ENCODE results near the gene STYXL2.

- TF ChIP-seq TOX (CRISPR knock-in tag; IDR thresholded peaks at IDR 0.05; ENCODE audit: borderline replicate concordance): no peak
- TF ChIP-seq TCF4 (CRISPR knock-in tag; IDR thresholded peaks at IDR 0.05; ENCODE audit: borderline replicate concordance): no peak
- TF ChIP-seq PATZ1 (CRISPR knock-in tag; IDR thresholded peaks at IDR 0.05; ENCODE audit: borderline replicate concordance): no peak
- no peak for TF ChIP-seq CSRNP3 (CRISPR knock-in tag; IDR thresholded peaks at IDR 0.05)
- TF ChIP-seq, protein P1, sequence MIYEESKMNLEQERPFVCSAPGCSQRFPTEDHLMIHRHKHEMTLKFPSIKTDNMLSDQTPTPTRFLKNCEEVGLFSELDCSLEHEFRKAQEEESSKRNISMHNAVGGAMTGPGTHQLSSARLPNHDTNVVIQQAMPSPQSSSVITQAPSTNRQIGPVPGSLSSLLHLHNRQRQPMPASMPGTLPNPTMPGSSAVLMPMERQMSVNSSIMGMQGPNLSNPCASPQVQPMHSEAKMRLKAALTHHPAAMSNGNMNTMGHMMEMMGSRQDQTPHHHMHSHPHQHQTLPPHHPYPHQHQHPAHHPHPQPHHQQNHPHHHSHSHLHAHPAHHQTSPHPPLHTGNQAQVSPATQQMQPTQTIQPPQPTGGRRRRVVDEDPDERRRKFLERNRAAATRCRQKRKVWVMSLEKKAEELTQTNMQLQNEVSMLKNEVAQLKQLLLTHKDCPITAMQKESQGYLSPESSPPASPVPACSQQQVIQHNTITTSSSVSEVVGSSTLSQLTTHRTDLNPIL (CRISPR knock-in tag; IDR thresholded peaks at IDR 0.05; ENCODE audit: low read depth): no peak
- no peak for TF ChIP-seq ZNF565 (CRISPR knock-in tag; conservative IDR thresholded peaks at IDR 0.05; ENCODE audit: low read depth)
- no peak for TF ChIP-seq ZC3H10 (CRISPR knock-in tag; IDR thresholded peaks at IDR 0.05)
- TF ChIP-seq OSR1 (CRISPR knock-in tag; IDR thresholded peaks at IDR 0.05): no peak
- no peak for TF ChIP-seq RARB (CRISPR knock-in tag; IDR thresholded peaks at IDR 0.05)
- TF ChIP-seq ISL1 (CRISPR knock-in tag; IDR thresholded peaks at IDR 0.05): no peak
- no peak for TF ChIP-seq ZFP30 (CRISPR knock-in tag; IDR thresholded peaks at IDR 0.05)
- no peak for TF ChIP-seq CSDC2 (CRISPR knock-in tag; IDR thresholded peaks at IDR 0.05)
Measured at GRCh38 chr1:167119696-167120095, 25.8 kb downstream of the STYXL2 start.
